DMS 273 treated with DMSO at 0.1 percent for 48 hours (cell line): ENCODE measurements around the gene SLC35F2.
A peak's percentile ranks its signal among the peaks of the same experiment; 100 is the strongest.
"Not testable (repeated sequence)": the region's sequence is repeated elsewhere in the genome, so short reads cannot be mapped to it uniquely, and the experiment has no call there.

Experiments
- DNase-seq: peaks from one replicate; lab custom pipeline; 2025; lab: John Stamatoyannopoulos, UW

SLC35F2 gene, protein sequence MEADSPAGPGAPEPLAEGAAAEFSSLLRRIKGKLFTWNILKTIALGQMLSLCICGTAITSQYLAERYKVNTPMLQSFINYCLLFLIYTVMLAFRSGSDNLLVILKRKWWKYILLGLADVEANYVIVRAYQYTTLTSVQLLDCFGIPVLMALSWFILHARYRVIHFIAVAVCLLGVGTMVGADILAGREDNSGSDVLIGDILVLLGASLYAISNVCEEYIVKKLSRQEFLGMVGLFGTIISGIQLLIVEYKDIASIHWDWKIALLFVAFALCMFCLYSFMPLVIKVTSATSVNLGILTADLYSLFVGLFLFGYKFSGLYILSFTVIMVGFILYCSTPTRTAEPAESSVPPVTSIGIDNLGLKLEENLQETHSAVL

DNA sequence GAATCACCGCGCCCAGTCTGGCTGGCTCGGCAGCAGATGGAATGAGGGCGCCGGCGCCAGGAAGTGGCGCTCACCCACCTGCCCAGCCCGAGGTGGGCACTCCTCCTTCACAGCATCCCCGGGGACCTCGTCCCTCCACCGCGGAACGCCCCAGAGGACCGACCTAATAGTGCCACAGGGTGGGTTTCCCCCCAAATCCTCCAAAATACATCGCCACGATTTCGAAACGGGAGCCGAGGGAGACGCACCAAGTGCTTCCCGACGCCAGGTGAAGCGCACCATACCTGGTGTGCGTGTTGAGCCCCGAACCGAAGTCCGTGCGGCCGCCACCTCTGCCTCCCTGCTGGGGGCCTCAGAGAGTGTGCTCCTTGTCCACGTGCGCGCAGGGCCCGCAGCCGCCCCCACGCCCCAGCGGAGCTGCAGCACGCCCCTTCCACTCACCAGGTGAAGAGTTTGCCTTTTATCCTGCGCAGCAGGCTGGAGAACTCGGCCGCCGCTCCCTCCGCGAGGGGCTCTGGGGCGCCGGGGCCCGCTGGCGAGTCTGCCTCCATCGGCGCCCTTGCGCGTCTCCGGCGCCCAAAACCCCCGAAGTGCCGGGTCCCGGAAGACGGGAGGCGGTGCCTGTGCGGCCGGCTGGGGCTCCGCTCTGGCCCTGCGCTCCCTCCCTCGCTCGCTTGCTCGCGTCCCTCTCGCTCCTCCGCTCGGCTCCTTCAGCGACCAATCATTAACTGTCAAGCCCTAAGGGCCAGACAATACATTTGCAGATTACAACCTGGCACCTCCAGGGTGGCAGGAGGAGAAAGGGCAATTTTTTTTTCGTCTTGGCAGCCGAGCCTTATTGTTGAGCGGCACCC is at the start of gene SLC35F2:
Gene SLC35F2 (minus strand): TSS at position 571 of the 854 bp plus-strand sequence. CDS start 20 bp downstream, at position 551.
- peak; percentile 50 for DNase-seq

DNA sequence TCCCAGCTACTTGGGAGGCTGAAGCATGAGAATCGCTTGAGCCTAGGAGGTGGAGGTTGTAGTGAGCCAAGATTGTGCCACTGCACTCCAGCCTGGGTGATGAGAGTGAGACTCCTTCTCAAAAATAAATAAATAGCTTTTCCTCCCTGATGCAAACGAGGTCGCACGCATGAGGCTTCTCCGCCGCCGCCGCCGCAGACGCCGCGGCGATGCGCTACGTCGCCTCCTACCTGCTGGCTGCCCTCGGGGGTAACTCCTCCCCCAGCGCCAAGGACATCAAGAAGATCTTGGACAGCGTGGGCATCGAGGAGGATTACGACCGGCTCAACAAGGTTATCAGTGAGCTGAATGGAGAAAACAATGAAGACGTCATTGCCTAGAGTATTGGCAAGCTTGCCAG is 49.6 kb upstream of the SLC35F2 start:
- DNase-seq, result no peak

DNA sequence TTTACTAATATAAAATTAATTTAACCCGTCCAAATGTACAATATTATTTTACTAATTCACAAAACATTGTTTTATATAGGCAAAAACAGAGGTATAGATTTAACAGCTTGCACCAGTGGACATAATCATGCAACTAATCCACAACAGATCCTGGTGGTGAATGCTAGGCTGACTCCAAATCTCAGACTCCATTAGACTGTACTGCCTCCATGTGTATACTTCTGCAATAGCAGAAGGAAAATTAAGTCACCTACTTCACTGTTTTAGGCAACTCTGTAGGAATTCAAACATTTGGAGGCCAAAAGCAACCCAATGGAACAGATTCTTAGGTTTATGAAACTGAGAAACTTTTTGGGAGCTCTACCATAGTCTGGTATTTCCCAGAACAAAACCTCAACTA is 39.7 kb upstream of the SLC35F2 start:
- peak; percentile 30 for DNase-seq

DNA sequence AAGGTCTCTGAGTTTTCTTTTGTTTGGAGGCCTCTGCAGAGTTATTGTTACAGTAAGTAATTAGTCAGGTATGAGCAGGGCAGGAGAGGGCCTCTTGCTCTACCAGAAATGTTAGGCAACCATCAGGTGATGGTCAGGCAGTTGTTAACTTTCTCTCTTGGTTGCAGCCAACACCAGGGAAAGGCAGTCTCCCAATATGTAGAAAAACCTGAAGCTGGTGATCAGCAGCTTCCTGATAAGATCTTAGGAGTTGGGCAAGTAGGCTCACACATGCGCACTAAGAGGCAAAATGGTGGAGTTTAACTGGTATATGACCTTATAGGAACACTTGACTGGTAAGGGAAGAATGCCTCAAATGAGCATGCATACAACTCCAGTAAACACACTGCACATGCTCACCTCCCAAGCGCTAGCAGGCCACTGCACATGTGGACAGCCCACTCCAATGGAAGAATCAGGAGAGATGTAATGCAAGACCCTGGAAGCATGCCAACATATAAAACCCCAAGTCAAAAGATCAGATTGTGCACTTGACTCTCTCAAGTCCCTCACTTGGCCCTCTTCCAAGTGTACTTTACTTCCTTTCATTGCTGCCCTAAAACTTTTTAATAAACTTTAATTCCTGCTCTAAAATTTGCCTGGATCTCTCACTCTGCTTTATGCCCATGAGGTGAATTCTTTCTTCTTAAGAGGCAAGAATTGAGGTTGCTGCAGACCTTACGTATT is 23.7 kb upstream of the SLC35F2 start:
- no peak for DNase-seq

DNA sequence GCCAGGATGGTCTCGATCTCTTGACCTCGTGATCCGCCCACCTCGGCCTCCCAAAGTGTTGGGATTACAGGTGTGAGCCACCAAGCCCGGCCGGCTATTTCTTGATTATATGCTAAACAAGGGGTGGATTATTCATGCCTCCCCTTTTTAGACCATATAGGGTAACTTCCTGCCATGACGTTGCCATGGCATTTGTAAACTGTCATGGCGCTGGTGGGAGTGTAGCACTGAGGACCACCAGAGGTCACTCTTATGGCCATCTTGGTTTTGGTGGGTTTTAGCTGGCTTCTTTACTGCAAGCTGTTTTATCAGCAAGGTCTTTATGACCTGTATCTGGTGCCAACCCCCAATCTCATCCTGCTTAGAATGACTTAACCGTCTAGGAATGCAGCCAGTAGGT is 22.9 kb upstream of the SLC35F2 start:
- not testable (repeated sequence) for DNase-seq

DNA sequence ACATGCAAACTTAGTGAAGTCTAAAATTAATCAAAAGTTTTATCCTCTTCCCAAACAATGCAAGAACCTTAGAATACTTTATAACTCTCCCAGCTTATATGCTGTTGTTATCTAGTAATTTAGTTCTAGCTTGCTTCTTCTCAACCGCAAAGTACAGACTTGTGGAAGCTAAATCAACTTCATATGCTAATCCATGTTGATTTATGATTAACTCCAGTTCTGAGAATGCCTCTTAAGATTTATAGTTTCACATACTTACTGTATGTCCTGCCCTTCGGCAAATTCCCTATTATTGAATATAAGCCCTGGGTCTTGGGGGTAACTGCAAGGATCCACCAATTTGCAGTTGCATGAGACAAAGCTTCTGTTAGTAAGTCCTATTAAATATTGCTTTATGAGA is 17.6 kb upstream of the SLC35F2 start:
- no peak for DNase-seq

DNA sequence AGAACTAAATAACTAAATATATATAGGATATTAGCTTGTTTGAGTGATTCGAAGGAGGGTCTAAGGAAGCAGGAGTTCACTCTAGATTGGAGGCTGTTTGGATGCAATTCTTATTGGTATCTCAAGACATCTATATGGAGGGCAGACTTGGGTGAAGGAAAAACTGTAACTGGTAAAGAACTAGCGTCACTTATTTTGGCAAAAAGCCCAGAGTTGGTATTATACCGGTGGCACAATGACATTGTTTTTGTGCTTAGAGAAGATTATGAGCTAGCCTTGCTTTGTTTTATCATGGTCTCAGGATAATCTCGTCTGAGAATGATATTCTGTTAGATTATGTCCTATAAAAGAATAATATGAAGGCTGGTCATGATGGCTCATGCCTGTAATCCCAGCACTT is 6.0 kb upstream of the SLC35F2 start:
- no peak for DNase-seq

DNA sequence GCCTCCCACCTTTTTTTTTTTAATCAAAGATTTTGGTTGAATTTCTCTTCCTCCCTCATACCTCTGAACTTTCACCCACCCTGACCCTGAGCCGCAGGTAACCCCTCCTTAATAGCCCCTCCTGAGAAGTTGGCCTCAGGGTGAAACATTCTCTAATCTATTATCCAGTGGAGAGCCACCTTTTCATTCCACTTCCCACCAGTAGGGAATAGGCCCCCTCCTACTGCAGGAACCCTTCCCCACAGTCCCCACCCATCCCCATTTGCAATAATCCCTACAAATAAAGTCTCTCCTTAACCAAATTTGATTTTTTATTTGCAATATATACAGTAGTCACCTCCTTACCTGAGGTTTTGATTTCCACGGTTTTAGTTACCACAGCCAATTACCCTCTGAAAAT is 2.1 kb upstream of the SLC35F2 start:
- DNase-seq, result no peak

DNA sequence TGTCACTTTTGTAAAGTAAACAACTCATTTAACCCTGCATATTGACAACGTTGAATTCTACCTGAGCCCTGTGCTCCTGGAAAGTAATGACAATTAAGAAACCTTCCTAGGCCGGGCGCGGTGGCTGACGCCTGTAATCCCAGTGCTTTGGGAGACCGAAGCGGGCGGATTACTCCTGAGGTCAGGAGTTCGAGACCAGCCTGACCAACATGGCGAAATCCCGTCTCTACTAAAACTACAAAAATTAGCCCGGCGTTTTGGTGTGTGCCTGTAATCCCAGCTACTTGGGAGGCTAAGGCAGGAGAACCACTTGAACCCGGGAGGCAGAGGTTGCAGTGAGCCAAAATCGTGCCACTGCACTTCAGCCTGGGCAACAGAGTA is 1.6 kb upstream of the SLC35F2 start:
- DNase-seq, result not testable (repeated sequence)

DNA sequence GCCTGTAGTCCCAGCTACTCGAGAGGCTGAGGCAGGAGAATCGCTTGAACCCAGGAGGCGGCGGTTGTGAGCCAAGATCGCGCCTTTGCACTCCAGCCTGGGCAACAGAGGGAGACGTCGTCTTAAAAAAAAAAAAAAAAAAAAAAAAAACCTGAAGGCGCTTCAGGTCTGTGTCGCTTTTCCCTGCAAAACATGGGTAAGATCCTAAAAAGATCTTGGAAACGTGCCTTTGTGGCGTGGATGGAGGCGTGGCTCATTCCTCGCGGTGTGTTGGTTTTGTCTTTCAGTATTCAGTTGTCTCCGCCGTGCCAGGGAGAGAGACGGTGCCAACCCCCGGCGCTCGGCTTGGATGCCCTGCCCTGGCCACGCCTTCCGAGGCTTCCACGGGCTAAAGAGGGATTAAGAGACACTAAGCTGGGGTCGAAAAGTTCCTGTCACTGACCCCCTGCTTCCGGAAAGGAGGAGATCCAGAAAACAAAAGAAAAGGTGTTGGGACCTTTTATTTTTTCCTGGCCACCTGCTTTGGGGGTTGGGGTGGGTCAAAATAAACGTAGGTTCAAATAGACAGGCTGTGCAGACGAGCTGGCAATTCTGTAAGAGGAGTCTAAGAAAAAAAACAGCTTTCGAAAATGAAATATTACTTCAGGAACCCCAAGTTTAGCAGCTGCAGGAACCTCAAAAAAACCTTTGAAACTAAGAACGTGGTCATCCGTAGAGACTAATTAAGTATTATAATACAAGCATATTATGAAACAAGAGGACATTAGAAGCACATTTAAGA is 1.1 kb upstream of the SLC35F2 start:
- DNase-seq, result no peak

DNA sequence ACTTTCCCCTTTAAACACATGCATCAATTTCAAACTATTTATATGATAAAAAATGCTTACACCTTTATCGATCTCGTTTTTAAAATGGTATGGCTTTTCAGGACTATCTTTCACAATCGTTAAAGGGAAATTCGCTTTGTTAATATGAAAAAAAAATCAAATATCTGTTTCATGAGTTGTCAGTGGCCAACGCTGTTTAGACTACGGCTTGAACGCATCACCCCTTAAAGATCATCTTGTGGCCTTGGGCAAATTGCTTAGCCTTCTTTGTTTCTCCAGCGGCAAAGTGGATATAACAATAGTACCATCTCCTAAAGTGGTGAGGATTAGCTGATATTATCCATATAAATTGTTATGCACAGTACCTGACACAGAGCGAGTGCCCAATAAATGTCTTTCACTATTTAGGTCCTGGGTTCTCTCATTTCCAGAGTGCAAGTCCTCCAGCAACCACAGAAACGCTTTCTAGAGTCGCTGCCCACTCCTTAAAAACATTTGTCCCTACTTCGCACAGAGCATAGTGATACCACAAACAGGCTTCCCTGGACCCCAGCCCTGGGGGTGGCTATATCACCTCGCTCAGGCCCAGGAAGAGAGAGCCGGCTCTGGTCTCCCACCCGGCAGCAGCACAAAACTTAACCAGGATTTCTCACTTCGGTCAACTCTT is 904 bp downstream of the SLC35F2 start:
- no peak for DNase-seq

DNA sequence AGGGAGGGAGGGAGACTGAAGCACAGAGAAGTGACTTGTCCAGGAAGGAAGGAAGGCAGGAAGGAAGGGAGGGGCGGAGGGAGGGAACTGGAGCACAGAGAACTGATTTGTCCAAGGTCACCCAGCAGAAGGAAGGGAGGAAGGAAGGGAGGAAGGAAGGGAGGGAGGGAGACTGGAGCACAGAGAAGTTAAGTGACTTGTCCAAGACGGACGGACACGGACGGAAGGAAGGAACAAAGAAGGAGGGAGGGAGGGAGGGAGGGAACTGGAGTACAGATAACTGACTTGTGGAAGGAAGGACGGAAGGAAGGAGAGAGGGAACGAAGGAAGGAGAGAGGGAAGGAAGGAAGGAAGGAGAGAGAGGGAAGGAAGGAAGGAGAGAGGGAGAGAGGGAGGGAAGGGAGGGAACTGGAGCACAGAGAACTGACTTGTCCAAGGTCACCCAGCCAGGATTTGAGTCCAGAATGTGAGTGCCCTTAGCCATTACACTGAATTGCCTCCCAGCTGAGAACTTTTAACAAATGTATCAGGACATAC is 1.5 kb downstream of the SLC35F2 start:
- DNase-seq, result no peak

DNA sequence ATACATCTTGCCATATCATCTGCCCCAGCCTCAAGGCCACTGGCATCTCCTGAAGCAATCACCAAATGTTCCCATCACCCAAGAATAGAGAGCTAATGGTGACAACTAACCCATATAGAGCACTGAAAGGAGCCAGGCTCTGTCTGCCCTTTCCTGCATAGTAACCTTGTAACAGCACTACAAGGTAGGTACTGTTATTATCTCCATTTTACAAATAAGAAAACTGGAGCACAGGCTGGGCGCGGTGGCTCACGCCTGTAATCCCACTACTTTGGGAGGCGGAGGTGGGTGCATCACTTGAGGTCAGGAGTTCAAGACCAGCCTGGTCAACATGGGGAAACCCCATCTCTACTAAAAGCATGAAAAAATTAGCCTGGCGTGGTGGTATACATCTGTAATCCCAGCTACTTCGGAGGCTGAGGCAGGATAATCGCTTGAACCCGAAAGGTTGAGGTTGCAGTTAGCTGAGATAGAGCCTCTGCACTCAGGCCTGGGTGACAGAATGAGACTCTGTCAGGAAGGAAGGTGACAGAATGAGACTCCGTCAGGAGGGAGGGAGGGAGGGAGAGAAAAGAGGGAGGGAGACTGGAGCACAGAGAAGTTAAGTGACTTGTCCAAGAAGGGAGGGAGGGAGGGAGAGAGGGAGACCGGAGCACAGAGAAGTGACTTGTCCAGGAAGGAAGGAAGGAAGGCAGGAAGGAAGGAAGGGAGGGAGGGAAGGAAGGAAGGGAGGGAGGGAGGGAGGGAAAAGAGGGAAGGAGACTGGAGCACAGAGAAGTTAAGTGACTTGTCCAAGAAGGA is 2.2 kb downstream of the SLC35F2 start:
- DNase-seq, result no peak

DNA sequence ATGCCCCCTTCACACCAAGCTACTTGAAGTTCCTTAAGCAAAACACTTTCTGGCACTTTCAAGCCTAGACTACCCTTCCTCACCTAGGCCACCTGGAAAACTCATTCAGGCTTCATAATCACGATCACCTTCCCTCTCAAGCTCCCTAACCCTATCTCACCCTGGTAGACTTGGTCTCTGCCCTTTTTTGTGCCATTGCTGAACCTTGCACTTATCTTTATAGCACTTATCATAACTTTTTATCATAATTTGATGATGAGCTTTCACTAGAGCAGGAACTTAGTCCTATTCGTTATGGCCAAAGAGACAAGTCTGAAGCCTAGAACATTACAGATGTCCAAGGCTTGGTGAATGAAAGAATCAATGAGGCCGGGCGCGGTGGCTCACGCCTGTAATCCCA is 5.5 kb downstream of the SLC35F2 start:
- no peak for DNase-seq

DNA sequence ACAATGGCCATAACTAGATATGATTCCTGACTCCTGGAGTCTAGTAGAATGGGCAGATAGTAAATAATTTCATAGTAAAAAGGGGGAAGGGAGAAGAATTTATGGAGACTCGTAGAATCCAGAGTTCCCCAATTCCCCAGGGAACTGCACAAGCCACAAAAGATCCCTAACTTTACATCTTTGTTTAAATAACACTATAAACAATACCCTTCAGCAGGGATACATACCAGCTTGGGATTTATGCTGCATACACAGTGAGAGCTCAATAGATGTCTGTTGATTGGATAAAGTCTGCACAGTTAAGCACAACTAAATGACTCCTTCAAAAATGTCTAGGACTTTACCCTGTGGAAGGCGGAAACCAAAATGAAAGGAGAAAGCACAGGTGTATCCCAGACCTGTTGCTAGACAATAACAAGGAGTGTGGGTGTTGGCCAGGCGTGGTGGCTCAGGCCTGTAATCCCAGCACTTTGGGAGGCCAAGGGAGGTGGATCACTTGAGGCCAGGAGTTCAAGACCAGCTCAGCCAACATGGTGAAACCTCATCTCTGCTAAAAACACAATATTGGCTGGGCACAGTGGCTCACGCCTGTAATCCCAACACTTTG is 6.8 kb downstream of the SLC35F2 start:
- DNase-seq, result no peak

DNA sequence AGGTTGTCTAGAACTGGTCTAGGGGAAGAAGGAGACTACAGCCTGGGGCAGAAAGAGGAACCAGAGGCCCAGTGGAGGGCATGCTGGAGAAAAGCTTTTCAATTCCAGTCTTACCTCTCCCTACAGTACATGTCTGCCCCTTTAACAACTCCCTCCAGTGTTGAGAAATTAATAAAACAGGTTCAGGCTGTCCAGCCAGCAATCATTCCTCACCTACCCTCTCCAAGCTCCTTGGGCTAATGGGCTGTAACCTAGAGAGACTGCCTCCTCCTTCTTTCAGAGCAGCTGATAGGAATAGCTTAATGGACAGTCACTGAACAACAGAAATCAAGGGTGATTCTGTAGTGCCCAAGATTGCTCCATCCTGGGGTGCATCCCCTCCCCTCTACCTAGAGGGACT is 8.8 kb downstream of the SLC35F2 start:
- DNase-seq, result no peak

DNA sequence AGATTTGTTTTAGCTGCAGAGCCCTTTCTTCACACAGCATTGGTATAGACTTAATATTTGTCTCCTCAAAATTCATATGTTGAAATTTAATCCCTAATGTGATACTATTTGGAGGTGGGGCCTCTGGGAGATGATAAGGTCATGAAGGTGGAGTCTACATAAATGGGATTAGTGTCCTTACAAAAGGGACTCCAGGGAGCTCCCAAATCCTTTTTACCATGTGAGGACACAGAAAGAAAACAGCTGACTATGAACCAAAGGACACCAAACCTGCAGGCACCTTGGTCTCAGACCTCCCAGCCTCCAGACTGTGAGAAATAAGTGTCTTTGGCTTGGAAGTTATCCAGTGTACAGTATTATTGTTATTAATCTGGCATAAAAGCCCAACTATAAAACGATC is 10.2 kb downstream of the SLC35F2 start:
- DNase-seq, result no peak

DNA sequence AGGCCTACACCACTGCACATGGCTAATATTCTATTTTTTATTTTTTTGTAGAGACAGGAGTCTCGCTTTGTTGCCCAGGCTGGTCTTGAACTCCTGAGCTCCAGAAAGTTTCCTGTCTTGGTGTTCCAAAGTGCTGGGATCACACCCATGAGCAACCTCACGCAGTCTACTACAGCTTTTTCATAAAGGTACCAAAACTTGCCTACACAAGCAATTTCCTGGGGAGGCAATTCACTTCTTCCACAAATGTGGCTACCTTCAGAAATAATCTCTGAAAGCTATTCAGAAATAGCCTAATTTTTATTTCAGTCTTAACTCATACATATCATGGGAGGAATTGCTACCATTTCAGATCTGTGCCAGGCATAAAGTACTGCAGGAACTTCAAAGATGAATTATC is 11.4 kb downstream of the SLC35F2 start:
- no peak for DNase-seq

DNA sequence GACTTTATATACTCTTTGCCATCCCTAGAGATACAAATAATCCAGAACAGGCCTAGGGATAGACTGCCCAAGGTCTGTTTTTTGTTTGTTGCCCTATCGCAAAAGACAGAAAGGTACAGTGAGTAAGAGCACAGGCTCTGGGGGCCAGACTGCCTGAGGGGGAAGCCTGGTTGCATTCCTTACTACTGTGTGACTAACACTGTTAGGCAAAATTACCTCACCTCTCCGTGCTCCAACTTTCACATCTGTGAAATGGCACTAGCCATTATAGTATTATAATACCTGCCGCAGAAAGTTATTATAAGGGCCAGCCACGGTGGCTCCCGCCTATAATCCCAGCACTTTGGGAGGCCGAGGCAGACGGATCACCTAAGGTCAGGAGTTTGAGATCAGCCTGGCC is 14.5 kb downstream of the SLC35F2 start:
- no peak for DNase-seq
